NB4 (cell line): ENCODE results near the gene PDE4DIP.
"Not testable (repeated sequence)": the region's sequence is repeated elsewhere in the genome, so short reads cannot be mapped to it uniquely, and the experiment has no call there.

Source experiments
- MAX ChIP-seq: IDR thresholded peaks from 2 replicates; pipeline ENCODE4 v1.6.1; 2011; ENCODE audit warnings: low read depth, low read length
- MYC ChIP-seq: IDR thresholded peaks from 2 replicates; pipeline ENCODE4 v1.6.1; 2011; ENCODE audit warnings: low read depth, low read length
- POLR2A ChIP-seq: IDR thresholded peaks from 2 replicates; pipeline ENCODE4 v1.6.1; 2011; ENCODE audit warnings: mild to moderate bottlenecking; ENCODE audit not compliant: insufficient read length; ENCODE audit errors: extremely low read depth
- TF ChIP-seq, protein P1 (sequence below): IDR thresholded peaks from one replicate; pipeline ENCODE4 v1.5.1; 2012; ENCODE audit warnings: low read depth, low read length

DNA sequence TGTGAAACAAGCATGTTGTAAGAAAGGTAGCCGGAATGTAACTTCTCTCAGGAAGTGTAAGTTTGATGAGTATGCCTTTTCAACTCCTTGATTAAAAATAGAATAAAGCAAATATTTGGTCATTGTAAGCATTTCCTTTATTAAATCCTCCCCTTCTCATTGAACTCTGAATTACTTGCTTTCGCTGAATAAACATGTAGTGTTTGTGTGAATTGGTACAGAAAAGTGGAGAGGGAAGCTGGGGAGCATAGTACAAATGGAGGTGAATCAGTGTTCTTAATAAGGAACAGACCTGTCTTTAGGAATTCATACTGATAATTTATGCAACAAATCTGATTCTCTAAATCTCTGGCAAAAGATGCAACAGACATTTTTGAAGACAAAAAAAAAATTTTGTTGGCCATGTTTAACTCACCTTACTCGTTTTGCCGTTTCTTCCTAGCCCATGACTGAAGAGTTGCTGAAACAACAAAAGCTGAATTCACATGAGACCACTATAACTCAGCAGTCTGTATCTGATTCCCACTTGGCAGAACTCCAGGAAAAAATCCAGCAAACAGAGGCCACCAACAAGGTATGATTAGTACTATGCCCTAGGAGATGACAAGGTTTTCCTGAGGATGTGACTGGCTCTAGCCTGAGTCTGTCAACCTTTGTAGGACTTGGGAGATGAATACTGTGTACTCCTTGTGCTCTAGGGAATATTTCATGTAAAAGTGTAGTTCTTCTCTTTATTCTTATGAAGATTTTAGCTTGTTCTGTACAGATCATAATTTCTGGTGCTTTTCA is 116.2 kb downstream of the PDE4DIP start:
- TF ChIP-seq, protein P1, sequence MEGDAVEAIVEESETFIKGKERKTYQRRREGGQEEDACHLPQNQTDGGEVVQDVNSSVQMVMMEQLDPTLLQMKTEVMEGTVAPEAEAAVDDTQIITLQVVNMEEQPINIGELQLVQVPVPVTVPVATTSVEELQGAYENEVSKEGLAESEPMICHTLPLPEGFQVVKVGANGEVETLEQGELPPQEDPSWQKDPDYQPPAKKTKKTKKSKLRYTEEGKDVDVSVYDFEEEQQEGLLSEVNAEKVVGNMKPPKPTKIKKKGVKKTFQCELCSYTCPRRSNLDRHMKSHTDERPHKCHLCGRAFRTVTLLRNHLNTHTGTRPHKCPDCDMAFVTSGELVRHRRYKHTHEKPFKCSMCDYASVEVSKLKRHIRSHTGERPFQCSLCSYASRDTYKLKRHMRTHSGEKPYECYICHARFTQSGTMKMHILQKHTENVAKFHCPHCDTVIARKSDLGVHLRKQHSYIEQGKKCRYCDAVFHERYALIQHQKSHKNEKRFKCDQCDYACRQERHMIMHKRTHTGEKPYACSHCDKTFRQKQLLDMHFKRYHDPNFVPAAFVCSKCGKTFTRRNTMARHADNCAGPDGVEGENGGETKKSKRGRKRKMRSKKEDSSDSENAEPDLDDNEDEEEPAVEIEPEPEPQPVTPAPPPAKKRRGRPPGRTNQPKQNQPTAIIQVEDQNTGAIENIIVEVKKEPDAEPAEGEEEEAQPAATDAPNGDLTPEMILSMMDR: not testable (repeated sequence)
- TF ChIP-seq POLR2A, MYC, MAX: not testable (repeated sequence)
